ENCODE measurements around the gene KRI1.

Gene KRI1

GRCh38 chr19:10565567-10566407 lies at the start of gene KRI1:
Gene KRI1, minus strand, starts transcription at chr19:10566010. Its CDS starts 11 bp downstream, at chr19:10565999.
- peak; percentile 95 for DNase-seq (ENCODE audit: low read depth)

- no peak for DNase-seq (ENCODE audit: low read depth)
Observed at GRCh38 chr19:10612499-10613119, 46.8 kb upstream of the KRI1 start.

GRCh38 chr19:10611907-10612306 lies 46.1 kb upstream of the KRI1 start:
- no peak for DNase-seq (ENCODE audit: low read depth)

GRCh38 chr19:10604460-10604980 lies 38.7 kb upstream of the KRI1 start:
- no peak for DNase-seq (ENCODE audit: low read depth)

- peak; percentile 8 for DNase-seq (ENCODE audit: low read depth)
Observed at GRCh38 chr19:10603873-10604459, 38.2 kb upstream of the KRI1 start.

- peak; percentile 74 for DNase-seq (ENCODE audit: low read depth)
Observed at GRCh38 chr19:10603084-10603872, 37.5 kb upstream of the KRI1 start.

- peak; percentile 82 for DNase-seq (ENCODE audit: low read depth)
Observed at GRCh38 chr19:10602330-10603083, 36.7 kb upstream of the KRI1 start.

GRCh38 chr19:10601999-10602329 lies 36.2 kb upstream of the KRI1 start:
- no peak for DNase-seq (ENCODE audit: low read depth)

GRCh38 chr19:10600149-10600548 lies 34.3 kb upstream of the KRI1 start:
- DNase-seq (ENCODE audit: low read depth), result no peak

- no peak for DNase-seq (ENCODE audit: low read depth)
Observed at GRCh38 chr19:10593820-10594637, 28.2 kb upstream of the KRI1 start.

- no peak for DNase-seq (ENCODE audit: low read depth)
Observed at GRCh38 chr19:10593148-10593547, 27.3 kb upstream of the KRI1 start.

- DNase-seq (ENCODE audit: low read depth), result no peak
Observed at GRCh38 chr19:10587839-10588150, 22.0 kb upstream of the KRI1 start.

- no peak for DNase-seq (ENCODE audit: low read depth)
Observed at GRCh38 chr19:10587022-10587838, 21.4 kb upstream of the KRI1 start, which contains the start of gene AP1M2. Gene AP1M2, minus strand, starts transcription at chr19:10587312. Its CDS starts 81 bp downstream, at chr19:10587231.

- no peak for DNase-seq (ENCODE audit: low read depth)
Observed at GRCh38 chr19:10586396-10586795, 20.6 kb upstream of the KRI1 start.

- DNase-seq (ENCODE audit: low read depth), result no peak
Observed at GRCh38 chr19:10583036-10583776, 17.4 kb upstream of the KRI1 start.

- DNase-seq (ENCODE audit: low read depth), result no peak
Observed at GRCh38 chr19:10582091-10582490, 16.3 kb upstream of the KRI1 start.

- peak; percentile 86 for DNase-seq (ENCODE audit: low read depth)
Observed at GRCh38 chr19:10580979-10581631, 15.3 kb upstream of the KRI1 start.

- no peak for DNase-seq (ENCODE audit: low read depth)
Observed at GRCh38 chr19:10577951-10578350, 12.1 kb upstream of the KRI1 start.
